ENCODE data around the gene PRR16. TPM values are rescaled to one million over a fixed set of nuclear protein-coding genes. Genes with fewer than 3 reads are reported as not detected.

PRR16 gene
- total RNA-seq (2022; extraction: Qiagen RNA extraction; ENCODE audit: low read depth): 0.09 TPM in 1 of 5 replicates, not detected in the others

GRCh38 chr5:120463991-120464626, at the start of gene PRR16:
TSS of gene PRR16 (plus strand) at chr5:120464300.

Data from A549 treated with RU486 at 1 μM for 4 hours (cell line).